Erythroblast (primary cell): ENCODE results near the gene ERMARD.

Experiments used
- GATA1 ChIP-seq: IDR thresholded peaks from 2 replicates; pipeline ENCODE4 v1.6.1; 2011; ENCODE audit warnings: low read depth, mild to moderate bottlenecking, control low read depth, low read length, moderate library complexity
- POLR2A ChIP-seq: IDR thresholded peaks from 2 replicates; pipeline ENCODE4 v1.6.1; 2011; ENCODE audit warnings: mild to moderate bottlenecking, low read length

- TF ChIP-seq POLR2A (no peak), GATA1 (no peak)
Observed at GRCh38 chr6:169791721-169792131, 40.3 kb downstream of the ERMARD start.
